ENCODE results near the gene ATG14.

Gene ATG14

GRCh38 chr14:55317542-55318306 is 93.9 kb downstream of the ATG14 start:
- no peak for DNase-seq (ENCODE audit: low read depth, low spot score)

DNA sequence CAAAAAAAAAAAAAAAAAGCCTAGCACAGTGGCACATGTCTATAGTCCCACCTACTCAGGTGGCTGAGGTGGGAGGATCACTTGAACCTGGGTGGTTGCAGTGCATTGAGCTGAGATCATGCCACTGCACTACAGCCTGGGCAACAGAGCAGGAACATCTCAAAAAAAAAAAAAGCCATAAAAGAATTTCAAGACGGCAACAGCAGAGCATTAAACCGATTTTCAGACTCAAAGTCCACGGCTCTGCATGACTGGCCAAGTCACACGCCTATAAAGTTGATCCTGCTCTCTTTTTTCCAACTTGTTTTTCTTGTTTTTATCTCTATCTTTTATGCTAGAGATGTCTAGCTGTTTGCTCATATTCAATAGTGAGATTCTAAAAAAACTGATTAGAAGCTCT is 95.1 kb downstream of the ATG14 start:
- no peak for DNase-seq (ENCODE audit: low read depth, low spot score)
